GM19452 (cell line): ENCODE data around the gene INSRR.

Experiments used
- ATAC-seq: cut with Tn5 transposase; IDR thresholded peaks from one replicate; pipeline ENCODE4 v1.9.1; 2021; ENCODE audit not compliant: unreplicated experiment

The INSRR gene

DNA sequence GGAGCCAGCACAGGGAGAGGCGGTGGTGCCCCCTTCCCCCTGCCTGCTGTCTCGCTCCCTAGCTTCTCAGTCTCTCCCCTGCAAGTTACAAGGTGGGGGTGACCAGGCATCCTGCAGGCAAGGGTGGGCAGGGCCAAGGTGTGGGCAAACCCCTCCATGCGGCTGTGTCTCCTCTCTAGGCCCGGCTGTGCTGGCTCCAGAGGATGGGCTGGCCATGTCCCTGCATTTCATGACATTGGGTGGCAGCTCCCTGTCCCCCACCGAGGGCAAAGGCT, 16.4 kb upstream of the INSRR start:
- no peak for ATAC-seq

DNA sequence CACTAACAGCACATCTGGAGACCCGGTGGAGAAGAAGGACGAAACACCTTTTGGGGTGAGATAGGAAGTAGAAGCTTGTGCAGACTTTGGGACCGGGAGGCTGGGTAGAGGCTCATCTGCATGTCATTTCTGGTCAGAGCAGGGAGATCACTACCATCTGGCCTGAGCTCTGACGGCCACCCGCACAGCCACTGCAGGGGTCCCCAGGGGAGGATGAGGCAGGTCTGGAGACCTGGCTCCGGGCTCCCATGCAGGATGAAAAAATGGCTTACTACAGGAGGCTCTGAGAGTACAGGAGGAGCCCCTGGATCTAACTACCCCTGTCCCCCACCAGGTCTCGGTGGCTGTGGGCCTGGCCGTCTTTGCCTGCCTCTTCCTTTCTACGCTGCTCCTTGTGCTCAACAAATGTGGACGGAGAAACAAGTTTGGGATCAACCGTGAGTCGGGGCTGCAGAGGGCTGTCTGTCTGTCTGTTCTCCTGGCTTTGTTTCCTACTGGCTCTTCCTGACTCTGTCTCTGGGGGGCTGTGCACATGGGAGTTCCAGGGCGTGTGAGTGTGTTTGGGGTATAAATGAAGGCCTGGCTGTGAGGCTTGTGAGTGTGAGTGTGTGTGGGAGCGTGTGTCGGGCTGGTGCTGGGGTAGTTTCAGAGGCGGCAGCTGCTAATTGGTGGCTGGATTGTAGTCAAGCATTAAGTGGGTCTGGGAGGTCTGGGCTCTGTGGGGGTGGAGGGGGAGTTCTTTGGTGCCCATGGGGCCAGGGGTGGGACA, 15.8 kb upstream of the INSRR start:
- ATAC-seq, result no peak

DNA sequence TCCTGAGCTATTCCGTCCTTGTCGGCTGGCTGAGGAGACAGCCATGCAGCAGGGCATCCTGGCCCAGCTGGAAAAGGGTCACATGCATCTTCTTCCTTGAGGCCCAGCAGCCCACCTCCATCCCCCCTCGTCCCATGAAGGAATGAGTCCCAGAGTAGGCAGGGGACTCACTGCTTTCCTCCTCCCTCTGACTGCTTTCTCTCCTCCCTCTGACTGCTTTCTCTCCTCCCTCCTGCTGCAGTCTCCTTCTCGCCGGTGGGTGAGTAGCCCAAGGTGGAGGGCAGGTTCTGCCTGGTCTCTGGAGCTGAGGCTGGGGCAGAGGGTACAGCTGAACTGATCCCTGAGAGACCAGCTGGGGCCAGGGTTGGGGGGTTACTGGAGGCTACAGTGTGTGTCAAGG, 15.2 kb upstream of the INSRR start:
- no peak for ATAC-seq

- no peak for ATAC-seq
Observed at GRCh38 chr1:156873659-156874058, 14.7 kb upstream of the INSRR start.

- ATAC-seq, result no peak
Observed at GRCh38 chr1:156869455-156869854, 10.5 kb upstream of the INSRR start.

GRCh38 chr1:156868341-156868740, 9.4 kb upstream of the INSRR start:
- ATAC-seq, result no peak

GRCh38 chr1:156866249-156866909, 7.5 kb upstream of the INSRR start:
- ATAC-seq, result no peak

GRCh38 chr1:156865865-156866248, 6.9 kb upstream of the INSRR start:
- no peak for ATAC-seq

DNA sequence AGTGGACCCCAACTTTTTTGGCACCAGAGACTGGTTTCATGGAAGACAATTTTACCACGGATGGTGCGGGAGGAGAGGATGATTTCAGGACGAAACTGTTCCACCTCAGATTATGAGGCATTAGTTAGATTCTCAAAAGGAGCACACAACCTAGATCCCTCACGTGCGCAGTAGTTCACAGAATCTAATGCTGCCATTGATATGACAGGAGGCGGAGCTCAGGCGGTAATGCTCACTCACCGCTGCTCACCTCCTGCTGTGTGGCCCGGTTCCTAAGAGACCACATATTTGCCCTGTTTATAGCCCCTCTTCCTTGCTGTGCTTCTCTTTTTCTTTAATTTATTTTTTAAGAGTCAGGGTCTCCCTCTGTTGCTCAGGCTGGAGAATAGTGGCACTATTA, 6.3 kb upstream of the INSRR start:
- ATAC-seq, result no peak

DNA sequence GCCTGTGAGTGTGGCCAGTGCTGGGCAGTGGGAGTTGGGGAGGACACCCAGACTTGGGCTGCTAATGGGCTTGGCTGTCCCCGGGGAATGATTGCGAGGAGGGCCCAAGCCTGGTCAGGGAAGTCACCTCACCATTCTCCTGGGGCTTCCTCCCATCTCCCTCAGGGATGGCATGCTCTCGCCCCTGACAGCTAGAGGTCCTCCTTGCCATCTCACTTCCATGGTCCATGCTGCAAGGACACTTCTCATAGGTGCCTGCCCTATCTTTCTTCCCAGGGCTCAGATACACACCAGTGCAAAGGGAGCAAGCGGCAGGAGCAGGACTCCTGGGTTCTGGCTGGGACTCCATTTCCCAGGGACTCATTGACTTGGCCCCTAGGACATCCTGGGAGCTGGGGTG, 5.9 kb upstream of the INSRR start:
- ATAC-seq, result no peak

DNA sequence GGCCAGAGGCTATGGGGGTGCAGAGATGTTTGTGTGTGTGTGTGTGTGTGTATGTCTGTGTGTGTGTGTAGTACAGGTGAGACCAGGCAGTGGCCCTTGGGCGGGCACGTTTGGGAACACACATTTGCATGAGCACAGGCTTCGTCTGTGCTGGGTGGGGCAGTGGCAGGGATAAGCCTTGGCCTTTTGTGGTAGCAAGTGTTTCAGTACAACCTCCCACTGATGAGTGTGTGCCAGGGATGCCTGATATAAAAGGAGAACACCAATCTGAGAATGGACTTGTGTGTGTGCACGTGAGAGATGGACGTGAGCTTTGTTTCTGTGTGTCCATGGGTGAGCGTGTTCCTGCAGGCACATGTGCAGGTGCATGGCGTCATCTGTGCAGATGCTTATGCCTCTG, 4.7 kb upstream of the INSRR start:
- ATAC-seq, result no peak

DNA sequence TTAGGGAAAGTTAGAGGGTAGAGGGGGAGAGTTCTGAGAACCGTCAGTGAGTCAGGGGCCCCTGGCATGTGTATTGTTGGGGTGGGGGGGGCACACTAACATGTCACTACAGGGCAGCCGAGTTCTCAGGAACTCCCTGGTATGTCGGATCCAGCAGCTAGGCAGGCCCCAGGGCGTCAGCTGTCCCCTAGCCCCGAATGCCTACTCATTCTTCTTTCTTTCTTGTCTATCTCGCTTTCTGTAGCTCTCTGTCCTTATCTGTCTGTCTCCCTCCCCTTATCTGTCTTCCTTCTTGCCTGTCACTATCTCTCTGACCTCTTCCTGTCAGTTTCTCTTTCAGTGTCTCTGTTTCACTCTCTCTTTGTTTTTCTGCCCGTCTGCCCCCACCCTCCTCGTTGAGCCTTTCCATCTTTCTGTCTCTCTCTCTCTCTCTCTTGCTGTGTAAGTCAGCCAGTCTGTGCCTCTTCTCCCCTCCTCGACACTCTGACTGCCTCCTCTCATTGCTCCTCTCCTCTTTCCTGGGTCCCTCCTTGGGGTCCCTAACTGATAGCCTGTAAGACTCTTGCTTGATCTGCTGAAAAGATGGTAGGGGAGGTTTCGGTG, 4.2 kb upstream of the INSRR start:
- ATAC-seq, result no peak

GRCh38 chr1:156862584-156862983, 3.7 kb upstream of the INSRR start:
- ATAC-seq, result no peak

DNA sequence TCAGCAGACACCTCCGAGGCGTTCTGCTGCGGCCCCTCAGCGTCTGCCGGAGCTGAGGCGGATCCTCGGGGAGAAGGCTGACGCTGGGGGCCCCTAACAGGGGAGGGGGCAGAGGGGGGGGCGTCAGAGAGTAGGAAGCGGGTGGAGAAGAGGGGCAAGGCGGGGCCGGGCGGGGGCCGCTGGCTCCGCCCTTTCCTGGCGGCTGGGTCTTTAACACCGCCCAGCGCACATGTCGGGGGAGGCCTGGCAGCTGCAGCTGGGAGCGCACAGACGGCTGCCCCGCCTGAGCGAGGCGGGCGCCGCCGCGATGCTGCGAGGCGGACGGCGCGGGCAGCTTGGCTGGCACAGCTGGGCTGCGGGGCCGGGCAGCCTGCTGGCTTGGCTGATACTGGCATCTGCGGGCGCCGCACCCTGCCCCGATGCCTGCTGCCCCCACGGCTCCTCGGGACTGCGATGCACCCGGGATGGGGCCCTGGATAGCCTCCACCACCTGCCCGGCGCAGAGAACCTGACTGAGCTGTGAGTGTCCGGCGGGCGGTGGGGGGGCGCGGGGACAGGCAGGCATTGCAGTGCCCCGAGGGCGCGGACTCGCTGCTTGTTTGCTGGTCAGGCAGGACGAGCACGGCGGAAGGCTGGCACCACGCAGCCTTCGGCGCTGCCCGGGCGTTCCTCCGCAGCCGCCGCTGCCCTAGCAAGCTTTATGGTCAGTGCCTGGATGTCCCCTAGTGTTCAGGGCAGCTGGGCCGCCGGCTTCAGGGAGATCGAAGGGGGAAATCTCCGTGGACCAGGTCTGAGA, 1.9 kb upstream of the INSRR start, which contains the start of gene NTRK1:
Gene NTRK1 (plus strand): TSS at position 238 of the 796 bp plus-strand sequence. CDS start 70 bp downstream, at position 308.
- no peak for ATAC-seq

DNA sequence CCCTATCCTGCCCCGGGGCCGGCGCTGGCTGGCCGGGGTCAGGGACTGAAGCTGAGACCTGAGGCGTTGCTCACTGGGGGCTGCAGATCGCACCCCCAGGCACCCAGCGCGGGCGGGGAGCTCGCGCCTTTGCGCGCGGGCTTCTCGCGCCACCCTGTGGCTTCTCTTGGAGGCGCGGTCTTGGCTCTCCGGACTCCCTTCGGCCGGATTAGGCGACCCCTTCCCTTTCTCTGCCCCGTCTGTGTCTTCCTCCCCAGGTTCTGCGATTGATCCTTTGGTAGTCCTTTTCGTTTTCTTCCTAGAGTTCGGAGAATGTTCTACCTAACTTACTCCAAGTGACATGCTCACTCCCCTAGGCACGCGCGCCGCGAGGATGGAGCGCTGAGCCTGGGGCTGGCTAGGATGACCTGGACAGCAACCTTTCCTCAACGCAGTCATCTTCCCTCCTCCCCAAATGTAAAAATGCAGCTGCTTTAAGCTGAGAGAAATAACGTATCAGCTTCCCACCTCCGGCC, 1.3 kb upstream of the INSRR start:
- no peak for ATAC-seq

DNA sequence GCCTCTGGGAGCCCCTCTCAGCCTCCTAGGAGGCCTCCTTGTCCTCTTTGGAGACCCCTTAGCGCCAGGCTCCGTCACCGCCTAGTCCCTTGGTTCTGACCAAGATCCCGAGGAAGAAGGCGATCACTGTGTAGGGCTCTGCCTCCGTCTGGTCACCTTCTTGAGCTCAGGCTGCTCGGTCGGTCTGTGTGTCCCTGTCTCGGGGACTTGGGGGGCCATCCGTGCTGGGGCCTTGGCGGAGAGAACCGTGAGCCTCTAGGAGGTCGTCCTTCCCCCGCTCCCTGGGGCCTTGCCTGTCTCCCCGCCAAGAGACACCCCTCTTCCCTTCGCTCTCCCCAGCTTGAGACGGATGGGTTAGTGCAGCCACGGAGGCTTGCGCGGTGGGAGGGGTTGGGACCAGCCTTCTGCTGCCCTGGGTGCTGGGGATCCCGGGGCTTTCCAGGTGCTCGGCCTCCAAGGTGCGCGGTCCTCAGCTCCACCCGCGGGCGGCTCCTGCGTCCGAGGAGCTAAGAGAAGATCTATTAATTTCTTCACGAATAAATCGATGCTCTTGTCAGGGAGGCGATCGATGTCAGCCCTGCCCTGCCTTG, 701 bp upstream of the INSRR start:
- ATAC-seq, result no peak

GRCh38 chr1:156858555-156858956, 361 bp downstream of the INSRR start:
- ATAC-seq, result no peak

GRCh38 chr1:156857532-156857931, 1.4 kb downstream of the INSRR start:
- ATAC-seq, result no peak

- ATAC-seq, result no peak
Observed at GRCh38 chr1:156856282-156856785, 2.6 kb downstream of the INSRR start.

DNA sequence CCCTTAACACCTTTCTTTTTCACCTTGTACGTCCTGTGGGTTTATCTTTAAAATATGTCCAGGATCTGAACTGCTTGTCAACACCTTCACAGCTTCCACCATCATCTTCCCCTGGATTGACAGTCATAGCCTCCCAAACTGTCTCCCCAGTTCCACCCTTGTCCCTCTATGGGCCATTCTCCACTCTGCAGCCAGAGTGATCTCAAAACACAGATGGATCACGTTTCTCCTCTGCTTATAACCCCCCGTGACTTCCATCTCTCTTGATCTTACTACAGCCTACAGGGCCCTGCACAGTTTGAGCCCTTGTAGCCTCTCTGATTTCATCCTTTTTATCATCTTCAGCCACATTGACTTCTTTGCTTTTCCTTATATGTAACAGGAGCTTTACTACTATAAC, 4.3 kb downstream of the INSRR start:
- no peak for ATAC-seq

DNA sequence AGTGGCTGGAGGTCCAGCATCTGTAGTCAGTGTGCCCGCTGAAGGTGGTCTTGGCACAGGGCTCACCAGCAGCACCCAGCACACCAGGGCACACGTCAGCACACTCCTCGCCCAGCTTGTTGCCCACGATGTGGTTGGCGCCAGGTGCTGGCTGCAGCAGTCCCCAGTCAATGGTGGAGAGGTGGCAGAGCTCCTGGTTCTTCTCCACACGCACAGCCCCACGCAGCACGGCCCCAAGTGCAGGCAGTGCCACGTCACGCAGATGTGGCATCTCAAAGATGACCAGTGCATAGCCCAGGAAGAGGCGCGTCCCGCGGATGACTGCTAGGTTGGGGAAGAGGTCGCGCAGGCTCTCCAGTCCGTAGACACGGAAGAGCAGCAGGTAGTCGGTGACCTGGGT, 5.2 kb downstream of the INSRR start:
- ATAC-seq, result no peak
